ENCODE data around the gene MSL2. TPM values are rescaled to one million over a fixed set of nuclear protein-coding genes. Genes with fewer than 3 reads are reported as not detected.

MSL2 gene
- polyA plus RNA-seq, 1 donor: 29.3 TPM

Other genes starting within 250 kb of the MSL2 start
- 7.4 TPM for gene PPP2R3A, start 230.6 kb downstream of the MSL2 start, polyA plus RNA-seq
- 33.1 TPM for gene PCCB, start 54.0 kb upstream of the MSL2 start, polyA plus RNA-seq

All from large intestine (tissue), 1 donor.